Liver (tissue), 3 donors: Measurements from ENCODE around the gene GCNT2.

ENCODE experiments used
- CTCF ChIP-seq: fragments of 150-350 bp; IDR thresholded peaks from 2 replicates; pipeline ENCODE4 v1.5.1; 2017; ENCODE audit warnings: improper control_type of control experiment, low read depth, low read length; ENCODE audit not compliant: missing input control
- FOXA1 ChIP-seq: IDR thresholded peaks from 2 replicates; pipeline ENCODE4 v1.6.1; 2016; ENCODE audit warnings: antibody characterized with exemption
- SP1 ChIP-seq: IDR thresholded peaks from 2 replicates; pipeline ENCODE4 v1.6.1; 2018; ENCODE audit warnings: antibody characterized with exemption, mild to moderate bottlenecking
- donor health status: healthy.
- donor health status: healthy.

GRCh38 chr6:10532392-10532791 is 11.2 kb downstream of the GCNT2 start:
- TF ChIP-seq SP1 = no peak
- TF ChIP-seq CTCF = no peak
- no peak for TF ChIP-seq FOXA1
